ENCODE results near the gene NUP98.

- no peak for TF ChIP-seq CTCF (IDR thresholded peaks at IDR 0.05)
- TF ChIP-seq POLR2AphosphoS5 (IDR thresholded peaks at IDR 0.05; ENCODE audit: low read depth, low read length): no peak
- TF ChIP-seq NFIC (IDR thresholded peaks at IDR 0.05; ENCODE audit: borderline replicate concordance): no peak
- TF ChIP-seq GABPA (IDR thresholded peaks at IDR 0.05; ENCODE audit: low read depth): no peak
Measured at GRCh38 chr11:3664032-3664630, 133.2 kb downstream of the NUP98 start.

Measured in SK-N-SH (cell line).